HCT116 (cell line): Measurements from ENCODE around the gene CCBE1. TPM values are rescaled to one million over a fixed set of nuclear protein-coding genes. Genes with fewer than 3 reads are reported as not detected.

Source experiments
- ATAC-seq: fragments of 200-7000 bp; cut with Tn5 transposase; 2 replicates; pipeline ENCODE4 v1.9.1; 2020; ENCODE audit warnings: mild to moderate bottlenecking, moderate library complexity
- BruUV-seq: library from RNA; stranded (reverse); fragments of 400-500 nt; replicated peaks from 2 replicates; lab custom pipeline; 2021; lab: Mats Ljungman, UMichigan
- CTCF ChIA-PET: fragments of 300-600 bp; sonication (Branson Sonifier 250); formaldehyde crosslinking; loops from one replicate; lab custom pipeline; 2021; ENCODE audit warnings: antibody characterized with exemption; lab: Charles Lee
- POLR2A ChIA-PET: fragments of 300-600, 350-600 bp; sonication (Branson Sonifier 250); formaldehyde crosslinking; loops from one replicate; lab custom pipeline; 2021; ENCODE audit warnings: antibody characterized with exemption; lab: Charles Lee
- RAD21 ChIA-PET, 2 experiments: fragments of 300-600 bp; sonication (Branson Sonifier 250); formaldehyde crosslinking; loops; one replicate each; lab custom pipeline; 2023; ENCODE audit warnings: low total read pairs in 2 of 2; ENCODE audit not compliant: uncharacterized antibody in 2 of 2, unreplicated experiment in 2 of 2, low non-redundant PET in 1 of 2; lab: Charles Lee
- DNase-seq: peaks from one replicate; pipeline ENCODE4 v3.0.0-alpha.2; 2010; ENCODE audit warnings: low read depth, low spot score
- H2AFZ ChIP-seq: fragments of 200-600 bp; shearing (Covaris generic), sonication (generic); 2 replicates; pipeline ENCODE4 v1.6.1; 2017; ENCODE audit warnings: low read depth, mixed run types, mixed read lengths, antibody characterized with exemption, low read length; ENCODE audit not compliant: poor library complexity, severe bottlenecking
- H3K27ac ChIP-seq: 2 replicates; pipeline ENCODE4 v1.5.1; 2012; ENCODE audit warnings: low read depth, low read length
- H3K27me3 ChIP-seq: fragments of 200-600 bp; sonication (generic); 2 replicates; pipeline ENCODE4 v1.6.1; 2016; ENCODE audit warnings: mixed run types, low read length, mixed read lengths; ENCODE audit not compliant: insufficient read depth
- H3K36me3 ChIP-seq, 2 experiments: fragments of 200-500 bp in 1 of 2; fragments of 200-600 bp in 1 of 2; sonication (Bioruptor generic) in 1 of 2; sonication (generic) in 1 of 2; 2 replicates each; pipeline versions ENCODE4 v1.5.1 to v1.6.1; 2014 to 2016; ENCODE audit warnings: low read length in 2 of 2, inconsistent platforms in 1 of 2, mixed read lengths in 1 of 2, mixed run types in 1 of 2; ENCODE audit not compliant: insufficient read depth in 2 of 2, control insufficient read depth in 1 of 2
- H3K4me1 ChIP-seq, 2 experiments: fragments of 200-600 bp in 1 of 2; sonication (generic) in 1 of 2; 2 replicates each; pipeline versions ENCODE4 v1.5.1 to v1.6.1; 2012 to 2017; ENCODE audit warnings: low read length in 2 of 2, inconsistent platforms in 1 of 2, mild to moderate bottlenecking in 1 of 2, mixed read lengths in 1 of 2, mixed run types in 1 of 2, moderate library complexity in 1 of 2; ENCODE audit not compliant: insufficient read depth in 2 of 2, control insufficient read depth in 1 of 2
- H3K4me2 ChIP-seq: fragments of 200-600 bp; sonication (generic); 2 replicates; pipeline ENCODE4 v1.6.1; 2017; ENCODE audit warnings: mixed run types, low read length, mixed read lengths
- H3K4me3 ChIP-seq, 2 experiments: fragments of 200-600 bp in 1 of 2; sonication (generic) in 1 of 2; replicated peaks in 1 of 2; 2 replicates each; pipeline ENCODE4 v1.5.1; 2011 to 2016; ENCODE audit warnings: low read length in 2 of 2, control low read depth in 1 of 2, low read depth in 1 of 2, mild to moderate bottlenecking in 1 of 2, mixed read lengths in 1 of 2, mixed run types in 1 of 2
- H3K79me2 ChIP-seq: fragments of 200-600 bp; sonication (generic); 2 replicates; pipeline ENCODE4 v1.6.1; 2017; ENCODE audit warnings: mild to moderate bottlenecking, mixed run types, low read length, moderate library complexity, mixed read lengths; ENCODE audit not compliant: insufficient read depth
- H3K9ac ChIP-seq: fragments of 200-600 bp; sonication (generic); 2 replicates; pipeline ENCODE4 v1.6.1; 2016; ENCODE audit warnings: low read length, mixed read lengths
- H3K9me2 ChIP-seq: fragments of 200-600 bp; sonication (generic), shearing (Covaris generic); 2 replicates; pipeline ENCODE4 v1.6.1; 2017; ENCODE audit warnings: mixed run types, mild to moderate bottlenecking, moderate library complexity; ENCODE audit not compliant: insufficient read depth
- H3K9me3 ChIP-seq, 2 experiments: fragments of 200-500 bp in 1 of 2; fragments of 200-600 bp in 1 of 2; sonication (Bioruptor generic) in 1 of 2; sonication (generic) in 1 of 2; 2 replicates each; pipeline ENCODE4 v1.6.1; 2014 to 2017; ENCODE audit warnings: low read length in 2 of 2, mixed read lengths in 2 of 2, inconsistent platforms in 1 of 2, low read depth in 1 of 2, mild to moderate bottlenecking in 1 of 2, mixed run types in 1 of 2, moderate library complexity in 1 of 2; ENCODE audit not compliant: control insufficient read depth in 1 of 2, insufficient read depth in 1 of 2
- H4K20me1 ChIP-seq: fragments of 200-600 bp; sonication (generic), shearing (Covaris generic); 2 replicates; pipeline ENCODE4 v1.6.1; 2017; ENCODE audit warnings: mixed run types, mild to moderate bottlenecking, moderate library complexity; ENCODE audit not compliant: insufficient read depth
- CBX3 ChIP-seq: IDR thresholded peaks from 2 replicates; pipeline ENCODE4 v1.6.1; 2012; ENCODE audit warnings: low read depth
- CEBPB ChIP-seq: IDR thresholded peaks from 2 replicates; pipeline ENCODE4 v1.6.1; 2012; ENCODE audit warnings: low read depth
- ELF1 ChIP-seq: IDR thresholded peaks from 2 replicates; pipeline ENCODE4 v1.6.1; 2012; ENCODE audit warnings: low read depth, borderline replicate concordance
- EZH2phosphoT487 ChIP-seq: fragments of 200-600 bp; IDR thresholded peaks from 2 replicates; pipeline ENCODE4 v1.6.1; 2018; ENCODE audit warnings: antibody characterized with exemption, borderline replicate concordance
- JUND ChIP-seq: IDR thresholded peaks from 2 replicates; pipeline ENCODE4 v1.6.1; 2012
- POLR2AphosphoS5 ChIP-seq: IDR thresholded peaks from 2 replicates; pipeline ENCODE4 v1.6.1; 2011; ENCODE audit warnings: mild to moderate bottlenecking, low read depth, low read length, moderate library complexity
- REST ChIP-seq: IDR thresholded peaks from 2 replicates; pipeline ENCODE4 v1.6.1; 2012; ENCODE audit warnings: low read depth
- SIN3A ChIP-seq: IDR thresholded peaks from 2 replicates; pipeline ENCODE4 v1.6.1; 2012; ENCODE audit warnings: low read depth
- SP1 ChIP-seq: IDR thresholded peaks from 2 replicates; pipeline ENCODE4 v1.6.1; 2012; ENCODE audit warnings: low read depth
- YY1 ChIP-seq: IDR thresholded peaks from 2 replicates; pipeline ENCODE4 v1.6.1; 2011; ENCODE audit warnings: low read length, low read depth, moderate library complexity, mild to moderate bottlenecking; ENCODE audit not compliant: insufficient replicate concordance; ENCODE audit errors: extremely low read depth
- ZFX ChIP-seq: fragments of 450-650 bp; IDR thresholded peaks from 2 replicates; pipeline ENCODE4 v1.6.1; 2017
- intact Hi-C: fragments of 100-400 bp; cut with micrococcal nuclease; formaldehyde crosslinking; loops from 2 replicates; pipeline ENCODE4 v1.10.0; 2022
- total RNA-seq: library from RNA; stranded (reverse); gene quantifications from one replicate; pipeline ENCODE4 v1.2.1, GENCODE V29; 2021; ENCODE audit not compliant: unreplicated experiment
- TF ChIP-seq, protein P1 (sequence below): IDR thresholded peaks from 2 replicates; pipeline ENCODE4 v1.6.1; 2011; ENCODE audit warnings: mild to moderate bottlenecking, low read length, moderate library complexity; ENCODE audit not compliant: insufficient replicate concordance; ENCODE audit errors: extremely low read depth

The CCBE1 gene
- total RNA-seq, 1 experiment from 2014 or later = 0.84 TPM

- no peaks in the 10 kb centered on the region for H3K27me3 ChIP-seq
- ChIA-PET RAD21 (no interaction called here), POLR2A (no interaction called here), CTCF (no interaction called here)
- H3K4me1 ChIP-seq = peaks cover 0 to 14% of the 10 kb centered on the region in 2 experiments; a peak in 2 of 4 replicates
- H2AFZ ChIP-seq = no peak overlapping the region
- H3K4me3 ChIP-seq = no peak overlapping the region
- H3K9ac ChIP-seq = no peak overlapping the region
- TF ChIP-seq JUND (no peak), CBX3 (no peak), ZFX (no peak), CEBPB (no peak), YY1 (no peak), REST (no peak), ELF1 (no peak), EZH2phosphoT487 (no peak), SP1 (no peak), POLR2AphosphoS5 (no peak), SIN3A (no peak)
- TF ChIP-seq, protein P1, sequence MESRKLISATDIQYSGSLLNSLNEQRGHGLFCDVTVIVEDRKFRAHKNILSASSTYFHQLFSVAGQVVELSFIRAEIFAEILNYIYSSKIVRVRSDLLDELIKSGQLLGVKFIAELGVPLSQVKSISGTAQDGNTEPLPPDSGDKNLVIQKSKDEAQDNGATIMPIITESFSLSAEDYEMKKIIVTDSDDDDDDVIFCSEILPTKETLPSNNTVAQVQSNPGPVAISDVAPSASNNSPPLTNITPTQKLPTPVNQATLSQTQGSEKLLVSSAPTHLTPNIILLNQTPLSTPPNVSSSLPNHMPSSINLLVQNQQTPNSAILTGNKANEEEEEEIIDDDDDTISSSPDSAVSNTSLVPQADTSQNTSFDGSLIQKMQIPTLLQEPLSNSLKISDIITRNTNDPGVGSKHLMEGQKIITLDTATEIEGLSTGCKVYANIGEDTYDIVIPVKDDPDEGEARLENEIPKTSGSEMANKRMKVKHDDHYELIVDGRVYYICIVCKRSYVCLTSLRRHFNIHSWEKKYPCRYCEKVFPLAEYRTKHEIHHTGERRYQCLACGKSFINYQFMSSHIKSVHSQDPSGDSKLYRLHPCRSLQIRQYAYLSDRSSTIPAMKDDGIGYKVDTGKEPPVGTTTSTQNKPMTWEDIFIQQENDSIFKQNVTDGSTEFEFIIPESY = no peak
- no peaks in the 10 kb centered on the region for H3K79me2 ChIP-seq
- no peaks in the 10 kb centered on the region for H3K36me3 ChIP-seq
- no peak overlapping the region for H3K27ac ChIP-seq
- no peaks in the 10 kb centered on the region for H3K9me2 ChIP-seq
- H3K4me2 ChIP-seq = no peak overlapping the region
- intact Hi-C loops = no loop called here
- ATAC-seq (no peak), DNase-seq (no peak)
- BruUV-seq = no TSS peak
- H4K20me1 ChIP-seq = no peaks in the 10 kb centered on the region
- H3K9me3 ChIP-seq = no peaks in the 10 kb centered on the region
Observed at GRCh38 chr18:59744271-59744721, 47.1 kb upstream of the CCBE1 start.
